ENCODE results near the gene TRERF1. TPM values are rescaled to one million over a fixed set of nuclear protein-coding genes. Genes with fewer than 3 reads are reported as not detected.

Gene TRERF1
- polyA plus RNA-seq, 1 of the 3 experiments (the other 2 are of a cell fraction), result 3.6 TPM

DNA sequence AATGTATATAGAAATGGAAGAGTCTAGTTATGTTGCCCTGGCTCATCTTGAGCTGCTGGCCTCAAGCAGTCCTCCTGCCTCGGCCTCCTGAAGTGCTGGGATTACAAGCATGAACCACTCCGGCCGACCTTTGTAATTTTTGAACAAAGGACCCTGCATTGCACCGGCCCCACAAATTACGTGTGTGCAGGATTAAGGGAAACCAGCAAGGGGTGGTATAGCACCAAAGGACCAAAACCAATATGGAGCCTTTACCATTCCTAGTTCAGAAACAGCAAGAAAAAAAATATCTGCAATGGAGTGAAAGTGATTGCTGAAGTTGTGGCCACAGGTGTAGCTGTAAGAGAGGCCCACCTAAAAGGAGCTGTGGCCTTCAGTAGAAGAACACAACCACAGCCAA lies 8.2 kb upstream of the TRERF1 start:
- Histone ChIP-seq H3K4me3 (ENCODE audit: low read depth in 2 of 2, low read length in 1 of 2) (no peak overlapping the region), H3K9me3 (no peaks in the 10 kb centered on the region; the same call in 1 of the 2 replicates), H3K79me2 (ENCODE audit: insufficient read depth) (no peaks in the 10 kb centered on the region), H3F3A (replicated peaks; ENCODE audit: insufficient read depth) (peaks cover 12% of the 10 kb centered on the region), H3K9me2 (no peaks in the 10 kb centered on the region), H3K4me1 (ENCODE audit: control insufficient read depth in 1 of 2, insufficient read depth in 2 of 2, low read depth in 1 of 2, low read length in 1 of 2) (no peaks in the 10 kb centered on the region), H3K27ac (ENCODE audit: low read depth in 2 of 2, low read length in 1 of 2) (no peak overlapping the region), H3K9ac (no peak overlapping the region), H2AFZ (ENCODE audit: low read depth) (no peak overlapping the region), H3K36me3 (replicated peaks in 1 of 2; ENCODE audit: control insufficient read depth in 1 of 2, insufficient read depth in 2 of 2, low read length in 1 of 2) (no peaks in the 10 kb centered on the region), H4K20me1 (ENCODE audit: insufficient read depth) (no peaks in the 10 kb centered on the region), H3K27me3 (ENCODE audit: insufficient read depth) (no peaks in the 10 kb centered on the region), H3K4me2 (no peak overlapping the region)
- WGBS (ENCODE audit: low lambda C conversion rate), result 98% methylated on average over 5 of the region's 5 CpGs
- TF ChIP-seq, protein P1, sequence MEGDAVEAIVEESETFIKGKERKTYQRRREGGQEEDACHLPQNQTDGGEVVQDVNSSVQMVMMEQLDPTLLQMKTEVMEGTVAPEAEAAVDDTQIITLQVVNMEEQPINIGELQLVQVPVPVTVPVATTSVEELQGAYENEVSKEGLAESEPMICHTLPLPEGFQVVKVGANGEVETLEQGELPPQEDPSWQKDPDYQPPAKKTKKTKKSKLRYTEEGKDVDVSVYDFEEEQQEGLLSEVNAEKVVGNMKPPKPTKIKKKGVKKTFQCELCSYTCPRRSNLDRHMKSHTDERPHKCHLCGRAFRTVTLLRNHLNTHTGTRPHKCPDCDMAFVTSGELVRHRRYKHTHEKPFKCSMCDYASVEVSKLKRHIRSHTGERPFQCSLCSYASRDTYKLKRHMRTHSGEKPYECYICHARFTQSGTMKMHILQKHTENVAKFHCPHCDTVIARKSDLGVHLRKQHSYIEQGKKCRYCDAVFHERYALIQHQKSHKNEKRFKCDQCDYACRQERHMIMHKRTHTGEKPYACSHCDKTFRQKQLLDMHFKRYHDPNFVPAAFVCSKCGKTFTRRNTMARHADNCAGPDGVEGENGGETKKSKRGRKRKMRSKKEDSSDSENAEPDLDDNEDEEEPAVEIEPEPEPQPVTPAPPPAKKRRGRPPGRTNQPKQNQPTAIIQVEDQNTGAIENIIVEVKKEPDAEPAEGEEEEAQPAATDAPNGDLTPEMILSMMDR (IDR thresholded peaks at IDR 0.05), result 0 out of 2 replicates have a peak, but pooled peaks have one; percentile 7
- TF ChIP-seq RAD21 (IDR thresholded peaks at IDR 0.05; ENCODE audit: low read length), result 0 out of 2 replicates have a peak, but pooled peaks have one; percentile 5
- TF ChIP-seq, protein P2, sequence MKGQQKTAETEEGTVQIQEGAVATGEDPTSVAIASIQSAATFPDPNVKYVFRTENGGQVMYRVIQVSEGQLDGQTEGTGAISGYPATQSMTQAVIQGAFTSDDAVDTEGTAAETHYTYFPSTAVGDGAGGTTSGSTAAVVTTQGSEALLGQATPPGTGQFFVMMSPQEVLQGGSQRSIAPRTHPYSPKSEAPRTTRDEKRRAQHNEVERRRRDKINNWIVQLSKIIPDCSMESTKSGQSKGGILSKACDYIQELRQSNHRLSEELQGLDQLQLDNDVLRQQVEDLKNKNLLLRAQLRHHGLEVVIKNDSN (IDR thresholded peaks at IDR 0.05; ENCODE audit: borderline replicate concordance, low read depth), result no peak
- ChIA-PET POLR2A (no interaction called here), CTCF (interaction anchor here (1.7 kb wide), 1 partner anchor 88 kb away, joined by 9 read pairs; no protein-coding TSS in a partner anchor)
- no peak for DNase-seq

DNA sequence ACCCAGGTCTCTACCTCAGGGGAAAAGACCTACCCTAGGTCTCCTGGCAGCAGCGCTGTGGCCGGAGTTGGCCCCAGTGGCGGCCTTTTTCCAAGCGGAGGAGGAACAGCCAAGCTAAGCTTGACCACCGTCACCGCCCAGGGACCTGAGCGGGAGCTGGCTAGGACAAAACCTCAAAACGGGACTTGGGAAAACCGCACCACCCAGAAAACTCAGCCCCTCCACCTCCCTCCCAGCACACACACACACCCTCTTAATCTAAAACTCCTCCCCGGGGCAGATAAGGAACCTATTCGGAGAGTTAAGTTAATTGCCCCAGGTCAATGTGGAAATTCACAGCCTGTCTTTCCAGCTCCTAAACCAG lies 2.7 kb upstream of the TRERF1 start:
- Histone ChIP-seq H2AFZ (ENCODE audit: low read depth) (no peak overlapping the region), H3K9me2 (no peaks in the 10 kb centered on the region), H3K27me3 (ENCODE audit: insufficient read depth) (no peaks in the 10 kb centered on the region), H3K4me2 (no peak overlapping the region; the same call in 1 of the 2 replicates), H3K9me3 (no peaks in the 10 kb centered on the region), H3F3A (replicated peaks; ENCODE audit: insufficient read depth) (peaks cover 17% of the 10 kb centered on the region), H3K36me3 (replicated peaks in 1 of 2; ENCODE audit: control insufficient read depth in 1 of 2, insufficient read depth in 2 of 2, low read length in 1 of 2) (no peaks in the 10 kb centered on the region), H4K20me1 (ENCODE audit: insufficient read depth) (peaks cover 6% of the 10 kb centered on the region; the same call in 1 of the 2 replicates), H3K4me3 (ENCODE audit: low read depth in 2 of 2, low read length in 1 of 2) (no peak overlapping the region), H3K9ac (no peak overlapping the region), H3K4me1 (ENCODE audit: control insufficient read depth in 1 of 2, insufficient read depth in 2 of 2, low read depth in 1 of 2, low read length in 1 of 2) (peaks cover 8 to 17% of the 10 kb centered on the region in 2 experiments; a peak in 3 of 4 replicates), H3K27ac (ENCODE audit: low read depth in 2 of 2, low read length in 1 of 2) (no peak overlapping the region), H3K79me2 (ENCODE audit: insufficient read depth) (peaks cover 23% of the 10 kb centered on the region)
- TF ChIP-seq MEF2A (IDR thresholded peaks at IDR 0.05; ENCODE audit: borderline replicate concordance, low read depth), result no peak
- TF ChIP-seq, protein P3, sequence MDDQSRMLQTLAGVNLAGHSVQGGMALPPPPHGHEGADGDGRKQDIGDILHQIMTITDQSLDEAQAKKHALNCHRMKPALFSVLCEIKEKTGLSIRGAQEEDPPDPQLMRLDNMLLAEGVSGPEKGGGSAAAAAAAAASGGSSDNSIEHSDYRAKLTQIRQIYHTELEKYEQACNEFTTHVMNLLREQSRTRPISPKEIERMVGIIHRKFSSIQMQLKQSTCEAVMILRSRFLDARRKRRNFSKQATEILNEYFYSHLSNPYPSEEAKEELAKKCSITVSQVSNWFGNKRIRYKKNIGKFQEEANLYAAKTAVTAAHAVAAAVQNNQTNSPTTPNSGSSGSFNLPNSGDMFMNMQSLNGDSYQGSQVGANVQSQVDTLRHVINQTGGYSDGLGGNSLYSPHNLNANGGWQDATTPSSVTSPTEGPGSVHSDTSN (IDR thresholded peaks at IDR 0.05), result no peak
- WGBS (ENCODE audit: low lambda C conversion rate), result 94% methylated on average over 9 of the region's 11 CpGs
- ChIA-PET CTCF (interaction anchor here (0.6 to 4.3 kb wide), 3 partner anchors 93 to 149 kb away, joined by 3 to 31 read pairs (median 5); no protein-coding TSS in a partner anchor), POLR2A (no interaction called here)
- DNase-seq, result no peak

Data from SK-N-SH (cell line).